PC-9 (cell line): ENCODE measurements around the gene AFAP1L2. TPM values are rescaled to one million over a fixed set of nuclear protein-coding genes. Genes with fewer than 3 reads are reported as not detected.

Experiments used
- BruUV-seq: library from RNA; stranded (reverse); fragments of 400-500 nt; replicated peaks from 2 replicates; lab custom pipeline; 2021; lab: Mats Ljungman, UMichigan
- CTCF ChIA-PET: fragments of 300-600 bp; sonication (Branson Sonifier 250); formaldehyde crosslinking; loops from one replicate; lab custom pipeline; 2022; ENCODE audit warnings: antibody characterized with exemption; lab: Charles Lee
- POLR2A ChIA-PET: fragments of 300-600 bp; sonication (Branson Sonifier 250); formaldehyde crosslinking; loops from one replicate; lab custom pipeline; 2022; ENCODE audit warnings: antibody characterized with exemption; ENCODE audit not compliant: unreplicated experiment; lab: Charles Lee
- DNase-seq, 2 experiments: peaks; one replicate each; pipeline versions ENCODE4 v3.0.0 to v3.0.0-alpha.2; 2015 to 2022; ENCODE audit warnings: mixed read lengths in 1 of 2
- H2AFZ ChIP-seq: fragments of 200-600 bp; sonication (generic); 2 replicates; pipeline ENCODE4 v1.8.1; 2017; ENCODE audit warnings: antibody characterized with exemption
- H3F3A ChIP-seq: fragments of 200-600 bp; sonication (generic); 2 replicates; pipeline ENCODE4 v1.8.1; 2017; ENCODE audit warnings: antibody characterized with exemption, mild to moderate bottlenecking, low read depth; ENCODE audit not compliant: insufficient read depth
- H3K27ac ChIP-seq: fragments of 200-600 bp; sonication (generic); 2 replicates; pipeline ENCODE4 v1.6.1; 2016; ENCODE audit warnings: mixed run types
- H3K27me3 ChIP-seq: fragments of 200-600 bp; sonication (generic); 2 replicates; pipeline ENCODE4 v1.6.1; 2016; ENCODE audit warnings: low read depth, mixed run types; ENCODE audit not compliant: insufficient read depth
- H3K36me3 ChIP-seq: fragments of 200-600 bp; sonication (generic); 2 replicates; pipeline ENCODE4 v1.6.1; 2016; ENCODE audit warnings: low read depth, mixed run types
- H3K4me1 ChIP-seq: fragments of 200-600 bp; sonication (generic); replicated peaks from 2 replicates; pipeline ENCODE4 v1.6.1; 2016; ENCODE audit warnings: mixed run types; ENCODE audit not compliant: insufficient read depth
- H3K4me2 ChIP-seq: fragments of 200-600 bp; sonication (generic); 2 replicates; pipeline ENCODE4 v1.6.1; 2017; ENCODE audit warnings: mixed run types
- H3K4me3 ChIP-seq: fragments of 200-600 bp; sonication (generic); 2 replicates; pipeline ENCODE4 v1.6.1; 2016; ENCODE audit warnings: mixed run types
- H3K79me2 ChIP-seq: fragments of 200-600 bp; sonication (generic); 2 replicates; pipeline ENCODE4 v1.6.1; 2017; ENCODE audit warnings: low read depth, mixed run types
- H3K9me2 ChIP-seq: fragments of 200-600 bp; sonication (generic); 2 replicates; pipeline ENCODE4 v1.8.1; 2017; ENCODE audit warnings: mild to moderate bottlenecking; ENCODE audit not compliant: insufficient read depth
- H3K9me3 ChIP-seq: fragments of 200-600 bp; sonication (generic); 2 replicates; pipeline ENCODE4 v1.8.1; 2016; ENCODE audit warnings: low read depth; ENCODE audit not compliant: insufficient read depth
- H4K20me1 ChIP-seq: fragments of 200-600 bp; sonication (generic); 2 replicates; pipeline ENCODE4 v1.8.1; 2017; ENCODE audit not compliant: insufficient read depth
- EZH2 ChIP-seq: fragments of 200-600 bp; sonication (generic); IDR thresholded peaks from 2 replicates; pipeline ENCODE4 v1.8.0; 2017; ENCODE audit warnings: antibody characterized with exemption, low read depth
- intact Hi-C: fragments of 100-400 bp; cut with micrococcal nuclease; formaldehyde crosslinking; loops from one replicate; pipeline ENCODE4 v1.10.0; 2022; ENCODE audit not compliant: unreplicated experiment
- total RNA-seq: library from RNA; stranded (reverse); gene quantifications from 2 replicates; pipeline ENCODE4 v1.2.3, GENCODE V29; 2021
- TF ChIP-seq, protein P1 (sequence below): fragments of 200-600 bp; sonication (generic); conservative IDR thresholded peaks from 2 replicates; pipeline ENCODE4 v1.6.1; 2017; ENCODE audit warnings: mixed run types, antibody characterized with exemption, mild to moderate bottlenecking, moderate library complexity

AFAP1L2 gene
- total RNA-seq, 1 experiment from 2014 or later: 35.4 TPM

DNA sequence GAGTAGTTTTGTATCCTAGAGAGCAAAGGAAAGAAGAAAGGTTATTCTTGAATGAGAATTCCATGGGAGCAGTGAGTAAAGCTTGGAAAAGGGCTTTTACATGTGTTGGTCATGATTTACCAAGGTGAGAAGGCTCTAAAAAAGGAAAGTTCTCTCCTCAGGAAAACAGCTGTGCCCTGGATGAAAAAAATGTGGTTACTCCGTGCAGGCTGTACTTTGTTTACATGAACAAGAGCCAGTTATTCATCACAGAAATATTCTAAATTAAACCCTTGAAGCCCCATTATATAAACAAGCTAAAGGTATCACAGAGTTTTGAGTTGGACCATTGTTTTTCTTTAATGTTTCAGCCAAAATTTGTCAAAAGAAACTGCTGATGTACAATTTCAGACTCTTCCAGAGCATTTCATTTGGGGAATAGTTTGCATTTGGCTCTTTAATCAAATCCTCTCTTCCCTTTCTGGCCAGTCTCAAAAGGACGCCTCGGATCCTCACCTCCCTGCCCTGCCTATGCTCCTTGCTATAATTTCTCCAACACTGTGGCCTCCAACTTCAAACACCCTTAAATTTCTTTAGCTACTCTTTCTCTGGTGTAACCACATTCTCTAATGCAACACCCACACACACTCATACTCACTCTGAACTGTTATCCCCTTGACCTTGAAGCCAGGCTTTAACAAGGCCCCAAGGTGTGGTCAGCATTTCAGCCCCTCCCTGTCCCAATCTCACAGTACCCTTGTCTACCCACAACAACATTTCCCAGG is 47.4 kb downstream of the AFAP1L2 start:
- H4K20me1 ChIP-seq: peaks cover 3% of the 10 kb centered on the region; the same call in 1 of the 2 replicates
- peaks cover 18% of the 10 kb centered on the region for H3K4me1 ChIP-seq
- DNase-seq: no peak
- BruUV-seq: no TSS peak
- CTCF ChIA-PET: no interaction called here
- H3K36me3 ChIP-seq: no peaks in the 10 kb centered on the region
- H3K4me2 ChIP-seq: 0 out of 2 replicates have a peak overlapping the region, but pooled peaks have one; percentile 19
- POLR2A ChIA-PET: interaction anchor here (0.6 kb wide), 2 partner anchors 47 to 466 kb away, joined by 3 to 9 read pairs; no protein-coding TSS in a partner anchor
- 0 out of 2 replicates have a peak, but pooled peaks cover 4% of the 10 kb centered on the region for H3F3A ChIP-seq
- no peaks in the 10 kb centered on the region for H3K27me3 ChIP-seq
- no peaks in the 10 kb centered on the region for H3K9me3 ChIP-seq
- H3K27ac ChIP-seq: no peak overlapping the region
- H3K9me2 ChIP-seq: no peaks in the 10 kb centered on the region
- H3K4me3 ChIP-seq: no peak overlapping the region
- H2AFZ ChIP-seq: no peak overlapping the region
- H3K79me2 ChIP-seq: no peaks in the 10 kb centered on the region
- intact Hi-C loops: no loop called here
- TF ChIP-seq EZH2: no peak
- TF ChIP-seq, protein P1, sequence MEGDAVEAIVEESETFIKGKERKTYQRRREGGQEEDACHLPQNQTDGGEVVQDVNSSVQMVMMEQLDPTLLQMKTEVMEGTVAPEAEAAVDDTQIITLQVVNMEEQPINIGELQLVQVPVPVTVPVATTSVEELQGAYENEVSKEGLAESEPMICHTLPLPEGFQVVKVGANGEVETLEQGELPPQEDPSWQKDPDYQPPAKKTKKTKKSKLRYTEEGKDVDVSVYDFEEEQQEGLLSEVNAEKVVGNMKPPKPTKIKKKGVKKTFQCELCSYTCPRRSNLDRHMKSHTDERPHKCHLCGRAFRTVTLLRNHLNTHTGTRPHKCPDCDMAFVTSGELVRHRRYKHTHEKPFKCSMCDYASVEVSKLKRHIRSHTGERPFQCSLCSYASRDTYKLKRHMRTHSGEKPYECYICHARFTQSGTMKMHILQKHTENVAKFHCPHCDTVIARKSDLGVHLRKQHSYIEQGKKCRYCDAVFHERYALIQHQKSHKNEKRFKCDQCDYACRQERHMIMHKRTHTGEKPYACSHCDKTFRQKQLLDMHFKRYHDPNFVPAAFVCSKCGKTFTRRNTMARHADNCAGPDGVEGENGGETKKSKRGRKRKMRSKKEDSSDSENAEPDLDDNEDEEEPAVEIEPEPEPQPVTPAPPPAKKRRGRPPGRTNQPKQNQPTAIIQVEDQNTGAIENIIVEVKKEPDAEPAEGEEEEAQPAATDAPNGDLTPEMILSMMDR: no peak

- Histone ChIP-seq H4K20me1 (peaks cover 3% of the 10 kb centered on the region; the same call in 1 of the 2 replicates), H3K36me3 (no peaks in the 10 kb centered on the region), H3K79me2 (no peaks in the 10 kb centered on the region), H3F3A (0 out of 2 replicates have a peak, but pooled peaks cover 4% of the 10 kb centered on the region), H3K27me3 (no peaks in the 10 kb centered on the region), H3K9me2 (no peaks in the 10 kb centered on the region), H3K27ac (no peak overlapping the region), H3K4me2 (no peak overlapping the region), H3K4me1 (peaks cover 18% of the 10 kb centered on the region), H3K4me3 (no peak overlapping the region), H3K9me3 (no peaks in the 10 kb centered on the region), H2AFZ (no peak overlapping the region)
- DNase-seq: no peak
- BruUV-seq: no TSS peak
- ChIA-PET POLR2A (interaction anchor here (0.6 kb wide), 1 partner anchor 467 kb away, joined by 9 read pairs; no protein-coding TSS in a partner anchor), CTCF (no interaction called here)
- no peak for TF ChIP-seq EZH2
- TF ChIP-seq, protein P1: no peak
- intact Hi-C loops: no loop called here
These were observed 48.2 kb downstream of the AFAP1L2 start for GRCh38 chr10:114356126-114356525.

DNA sequence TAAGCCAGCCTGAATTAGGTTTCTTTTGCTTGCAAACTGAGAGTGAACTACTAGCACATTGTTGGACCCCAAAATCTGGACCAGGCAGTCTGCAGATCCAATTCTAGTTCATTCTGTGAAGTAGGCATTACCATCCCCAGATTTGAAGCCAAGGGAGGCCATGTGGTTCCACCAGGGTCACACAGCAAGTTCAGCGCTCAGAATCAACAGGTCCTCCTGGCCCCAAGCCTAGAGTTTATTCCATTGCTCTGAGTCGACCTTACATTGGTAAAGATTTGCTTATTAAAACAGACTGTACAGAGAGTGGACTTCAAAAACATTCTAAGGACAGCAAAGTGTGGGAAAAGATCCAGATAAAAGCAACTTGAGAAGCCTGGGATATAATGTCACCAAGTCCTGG is 50.9 kb downstream of the AFAP1L2 start:
- H3K36me3 ChIP-seq: no peaks in the 10 kb centered on the region
- no peak overlapping the region for H3K4me3 ChIP-seq
- BruUV-seq: no TSS peak
- no peak overlapping the region for H3K4me2 ChIP-seq
- DNase-seq: no peak
- H2AFZ ChIP-seq: no peak overlapping the region
- H4K20me1 ChIP-seq: peaks cover 3% of the 10 kb centered on the region; the same call in 1 of the 2 replicates
- H3K27ac ChIP-seq: no peak overlapping the region
- ChIA-PET CTCF (no interaction called here), POLR2A (no interaction called here)
- H3K9me2 ChIP-seq: no peaks in the 10 kb centered on the region
- no peak for TF ChIP-seq EZH2
- TF ChIP-seq, protein P1: no peak
- 0 out of 2 replicates have a peak, but pooled peaks cover 4% of the 10 kb centered on the region for H3F3A ChIP-seq
- no peaks in the 10 kb centered on the region for H3K79me2 ChIP-seq
- H3K27me3 ChIP-seq: no peaks in the 10 kb centered on the region
- intact Hi-C loops: no loop called here
- peaks cover 10% of the 10 kb centered on the region for H3K4me1 ChIP-seq
- no peaks in the 10 kb centered on the region for H3K9me3 ChIP-seq
